Small intestine (tissue), 7 donors: Measurements from ENCODE around the gene CCR5AS.

ENCODE experiments used
- DNase-seq, 2 donors: peaks; one replicate each; pipeline versions ENCODE4 v3.0.0 to v3.0.0-alpha.2; 2013
- FAIRE-seq: peaks from 2 replicates; lab custom pipeline; 2012; peaks lifted over from hg19 to GRCh38; lab: Jason Lieb, UNC
- H3K27ac ChIP-seq, 3 donors: one replicate each; pipeline ENCODE4 v1.5.1; 2013; ENCODE audit warnings: low read length in 2 of 3, mild to moderate bottlenecking in 2 of 3, control low read depth in 1 of 3, inconsistent platforms in 1 of 3, low read depth in 1 of 3, moderate library complexity in 1 of 3
- H3K27me3 ChIP-seq, 3 donors: one replicate each; pipeline ENCODE4 v1.6.1; 2013; ENCODE audit warnings: low read length in 3 of 3, inconsistent platforms in 1 of 3; ENCODE audit not compliant: control insufficient read depth in 3 of 3, insufficient read depth in 3 of 3
- H3K36me3 ChIP-seq, 3 donors: one replicate each; pipeline ENCODE4 v1.6.1; 2013; ENCODE audit warnings: low read length in 3 of 3, inconsistent platforms in 1 of 3, low read depth in 1 of 3, mild to moderate bottlenecking in 1 of 3, moderate library complexity in 1 of 3; ENCODE audit not compliant: control insufficient read depth in 3 of 3, insufficient read depth in 2 of 3
- H3K4me1 ChIP-seq, 3 donors: one replicate each; pipeline ENCODE4 v1.6.1; 2013; ENCODE audit warnings: low read length in 2 of 3, inconsistent platforms in 1 of 3, low read depth in 1 of 3, mild to moderate bottlenecking in 1 of 3, moderate library complexity in 1 of 3; ENCODE audit not compliant: control insufficient read depth in 3 of 3, insufficient read depth in 2 of 3
- H3K4me3 ChIP-seq, 3 donors: one replicate each; pipeline ENCODE4 v1.5.1; 2013; ENCODE audit warnings: low read length in 3 of 3, control low read depth in 1 of 3, inconsistent platforms in 1 of 3, low read depth in 1 of 3, mild to moderate bottlenecking in 1 of 3, moderate library complexity in 1 of 3
- H3K9me3 ChIP-seq, 2 donors: one replicate each; pipeline ENCODE4 v1.6.1; 2013; ENCODE audit warnings: low read depth in 1 of 2, low read length in 1 of 2; ENCODE audit not compliant: control insufficient read depth in 2 of 2, insufficient read depth in 1 of 2
- WGBS, 3 donors: extraction: QIAGEN DNeasy Blood & Tissue Kit; methylation state at CpG; one replicate each; pipeline ENCODE4 v1.1.7; 2013; 5-methylcytosine and 5-hydroxymethylcytosine counted together
- donor health status: healthy with polysubstance abuse.
- donor health status: control.
- donor health status: control.
- donor health status: Bipolar disorder and iron deficiency.
- donor health status: healthy.

CCR5AS gene

DNA sequence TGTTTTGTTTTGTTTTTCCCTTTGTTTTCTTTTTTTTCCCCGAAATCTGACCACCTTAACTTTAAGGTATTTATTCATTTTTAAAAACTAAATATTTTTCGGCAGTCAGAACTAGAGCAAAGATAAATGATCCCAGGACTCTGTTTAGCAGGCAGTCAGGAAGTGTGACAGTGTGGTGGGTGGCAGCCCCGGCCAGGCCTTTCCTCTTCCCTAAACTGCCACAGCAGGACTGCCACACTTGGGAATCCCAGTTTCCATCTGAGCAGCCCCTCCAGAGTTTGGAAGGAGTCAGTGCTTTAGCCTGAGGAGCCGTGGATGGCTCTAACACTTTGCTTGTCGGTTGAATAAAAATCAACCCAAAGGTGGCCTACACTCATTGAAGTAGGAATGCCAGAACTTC is 7.1 kb upstream of the CCR5AS start:
- Histone ChIP-seq H3K4me1 (peaks cover 2 to 21% (median 7%) of the 10 kb centered on the region in 3 donors), H3K27ac (no peak overlapping the region), H3K4me3 (no peak overlapping the region), H3K27me3 (no peaks in the 10 kb centered on the region), H3K9me3 (no peaks in the 10 kb centered on the region), H3K36me3 (peaks cover 0 to 8% (median 0%) of the 10 kb centered on the region in 3 donors)
- no peak for DNase-seq
- WGBS, 3 donors, result 71 to 92% (median 90%) methylated on average over 5 of the region's 5 CpGs
- FAIRE-seq, result no peak

- no peaks in the 10 kb centered on the region for H3K27me3 ChIP-seq
- FAIRE-seq, result no peak
- WGBS, 3 donors, result 51 to 76% (median 72%) methylated on average over 3 of the region's 3 CpGs
These were observed 6.0 kb upstream of the CCR5AS start for GRCh38 chr3:46412786-46413298.

GRCh38 chr3:46411271-46411670 is 4.4 kb upstream of the CCR5AS start:
- FAIRE-seq, result no peak
- H3K27ac ChIP-seq, result no peak overlapping the region

More at GRCh38 chr3:46412786-46413298, 6.0 kb upstream of the CCR5AS start:
- H3K4me3 ChIP-seq, result no peak overlapping the region
- DNase-seq, result no peak
- no peaks in the 10 kb centered on the region for H3K9me3 ChIP-seq
- H3K4me1 ChIP-seq, result peaks cover 4 to 26% (median 9%) of the 10 kb centered on the region in 3 donors
- no peak overlapping the region for H3K27ac ChIP-seq
- H3K36me3 ChIP-seq, result peaks cover 0 to 12% (median 0%) of the 10 kb centered on the region in 3 donors

DNA sequence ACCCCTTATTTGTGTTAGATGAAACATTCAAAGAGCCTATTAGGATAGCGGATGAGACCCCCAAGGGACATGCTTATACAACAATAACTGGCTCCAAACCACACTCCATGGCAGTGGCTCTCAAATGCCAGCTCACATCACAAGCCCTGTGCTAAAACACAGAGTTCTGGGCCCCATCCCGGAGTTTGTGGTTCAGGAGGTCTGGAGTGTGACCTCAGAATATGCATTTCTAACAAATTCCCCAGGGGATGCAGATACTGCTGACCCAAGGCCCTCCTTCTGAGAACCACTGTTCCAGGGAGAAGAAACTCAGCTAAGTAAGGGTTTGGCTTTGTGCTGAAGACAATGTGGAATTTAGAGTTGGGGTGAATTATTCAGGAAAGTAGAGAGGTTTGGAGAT is 3.8 kb upstream of the CCR5AS start:
- no peaks in the 10 kb centered on the region for H3K9me3 ChIP-seq
- no peak overlapping the region for H3K4me3 ChIP-seq
- H3K4me1 ChIP-seq, result peaks cover 2 to 34% (median 13%) of the 10 kb centered on the region in 3 donors
- H3K36me3 ChIP-seq, result peaks cover 0 to 12% (median 0%) of the 10 kb centered on the region in 3 donors
- H3K27ac ChIP-seq, result no peak overlapping the region
- DNase-seq (no peak), FAIRE-seq (no peak)
- no peaks in the 10 kb centered on the region for H3K27me3 ChIP-seq
- 88 to 98% (median 96%) methylated on average over 2 of the region's 2 CpGs for WGBS, 3 donors

More at GRCh38 chr3:46411271-46411670, 4.4 kb upstream of the CCR5AS start:
- H3K36me3 ChIP-seq, result peaks cover 0 to 12% (median 0%) of the 10 kb centered on the region in 3 donors
- H3K27me3 ChIP-seq, result no peaks in the 10 kb centered on the region
- H3K4me3 ChIP-seq, result no peak overlapping the region
- DNase-seq, result no peak
- 78 to 88% (median 79%) methylated on average over 2 of the region's 2 CpGs for WGBS, 3 donors
- peaks cover 2 to 34% (median 17%) of the 10 kb centered on the region in 3 donors for H3K4me1 ChIP-seq
- H3K9me3 ChIP-seq, result no peaks in the 10 kb centered on the region

GRCh38 chr3:46409739-46410489 is 3.0 kb upstream of the CCR5AS start:
- no peaks in the 10 kb centered on the region for H3K27me3 ChIP-seq
- whole genome bisulfite sequencing, 3 donors, result 86 to 91% (median 89%) methylated on average over 9 of the region's 9 CpGs
- peaks cover 0 to 12% (median 0%) of the 10 kb centered on the region in 3 donors for H3K36me3 ChIP-seq
- no peak for DNase-seq
- no peak for FAIRE-seq
- peaks cover 3 to 33% (median 13%) of the 10 kb centered on the region in 3 donors for H3K4me1 ChIP-seq
- no peak overlapping the region for H3K27ac ChIP-seq
- H3K4me3 ChIP-seq, result no peak overlapping the region
- H3K9me3 ChIP-seq, result no peaks in the 10 kb centered on the region

DNA sequence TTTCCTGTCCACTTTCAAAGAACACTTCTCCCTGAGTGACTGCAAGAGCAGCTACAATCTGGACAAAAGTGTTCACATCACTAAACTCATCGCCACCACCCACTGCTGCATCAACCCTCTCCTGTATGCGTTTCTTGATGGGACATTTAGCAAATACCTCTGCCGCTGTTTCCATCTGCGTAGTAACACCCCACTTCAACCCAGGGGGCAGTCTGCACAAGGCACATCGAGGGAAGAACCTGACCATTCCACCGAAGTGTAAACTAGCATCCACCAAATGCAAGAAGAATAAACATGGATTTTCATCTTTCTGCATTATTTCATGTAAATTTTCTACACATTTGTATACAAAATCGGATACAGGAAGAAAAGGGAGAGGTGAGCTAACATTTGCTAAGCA is 2.0 kb upstream of the CCR5AS start:
- WGBS, 3 donors, result 89 to 93% (median 92%) methylated on average over 7 of the region's 7 CpGs
- Histone ChIP-seq H3K27me3 (no peaks in the 10 kb centered on the region), H3K36me3 (peaks cover 0 to 12% (median 0%) of the 10 kb centered on the region in 3 donors), H3K27ac (no peak overlapping the region), H3K4me1 (peaks cover 4 to 39% (median 16%) of the 10 kb centered on the region in 3 donors), H3K9me3 (no peaks in the 10 kb centered on the region), H3K4me3 (no peak overlapping the region)
- FAIRE-seq (no peak), DNase-seq (no peak)

- FAIRE-seq (no peak), DNase-seq (peak in 1 of 2 donors; percentile 40)
- 17 to 50% (median 35%) methylated on average over 7 of the region's 7 CpGs for WGBS, 3 donors
- no peaks in the 10 kb centered on the region for H3K27me3 ChIP-seq
- peak overlapping the region; percentile 95 to 99 (median 98) for H3K27ac ChIP-seq
- peak overlapping the region in 2 of 3 donors; percentile 57 to 60 for H3K4me3 ChIP-seq
- peaks cover 0 to 12% (median 0%) of the 10 kb centered on the region in 3 donors for H3K36me3 ChIP-seq
- peaks cover 4 to 43% (median 16%) of the 10 kb centered on the region in 3 donors for H3K4me1 ChIP-seq
- H3K9me3 ChIP-seq, result no peaks in the 10 kb centered on the region
These were observed 1.1 kb upstream of the CCR5AS start for GRCh38 chr3:46407970-46408369.

DNA sequence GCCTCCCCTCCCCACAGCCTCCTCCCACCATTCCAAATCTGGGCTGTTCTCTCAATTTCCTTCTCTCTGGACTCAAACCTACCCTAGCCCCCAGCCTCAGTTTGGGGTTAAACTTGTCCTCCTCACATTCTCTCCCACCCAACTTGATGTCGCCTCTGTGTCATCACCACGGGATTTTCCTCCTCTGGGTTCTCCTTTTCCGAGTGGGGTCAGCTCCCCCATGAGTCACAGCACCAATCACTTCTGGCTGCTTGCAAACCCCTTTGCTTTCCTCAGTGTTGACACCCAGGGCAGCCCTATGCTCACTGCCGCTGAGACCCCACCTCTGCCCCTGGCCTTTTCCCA is 451 bp downstream of the CCR5AS start:
- H3K36me3 ChIP-seq, result peaks cover 0 to 12% (median 0%) of the 10 kb centered on the region in 3 donors
- FAIRE-seq (no peak), DNase-seq (no peak)
- H3K4me1 ChIP-seq, result peaks cover 4 to 43% (median 14%) of the 10 kb centered on the region in 3 donors
- 59 to 72% (median 68%) methylated on average over 4 of the region's 4 CpGs for WGBS, 3 donors
- H3K9me3 ChIP-seq, result no peaks in the 10 kb centered on the region
- peak overlapping the region; percentile 95 to 99 (median 98) for H3K27ac ChIP-seq
- H3K27me3 ChIP-seq, result no peaks in the 10 kb centered on the region
- H3K4me3 ChIP-seq, result peak overlapping the region in 1 of 3 donors; percentile 42
